HTERT RPE-1 (cell line): ENCODE data around the gene MAP3K5.
"Not testable (repeated sequence)": the region's sequence is repeated elsewhere in the genome, so short reads cannot be mapped to it uniquely, and the experiment has no call there.

Source experiments
- in situ Hi-C: fragments of 300-500 bp; cut with MboI; formaldehyde crosslinking; loops from 4 replicates; pipeline ENCODE4 v1.14.3; 2020; ENCODE audit warnings: low sequenced_read_pairs

MAP3K5 gene

GRCh38 chr6:136774228-136775041 lies 17.8 kb downstream of the MAP3K5 start:
- in situ Hi-C loops = no loop called here

- in situ Hi-C loops = no loop called here
Measured at GRCh38 chr6:136773473-136773796, 18.8 kb downstream of the MAP3K5 start.

- in situ Hi-C loops = no loop called here
Measured at GRCh38 chr6:136772685-136773472, 19.4 kb downstream of the MAP3K5 start.

- in situ Hi-C loops = no loop called here
Measured at GRCh38 chr6:136771306-136771705, 21.0 kb downstream of the MAP3K5 start.

- in situ Hi-C loops = no loop called here
Measured at GRCh38 chr6:136769759-136770158, 22.5 kb downstream of the MAP3K5 start.

GRCh38 chr6:136769124-136769523 lies 23.2 kb downstream of the MAP3K5 start:
- in situ Hi-C loops = no loop called here

- in situ Hi-C loops = no loop called here
Measured at GRCh38 chr6:136767570-136768309, 24.5 kb downstream of the MAP3K5 start.

- in situ Hi-C loops = no loop called here
Measured at GRCh38 chr6:136767103-136767502, 25.2 kb downstream of the MAP3K5 start.

GRCh38 chr6:136766274-136766673 lies 26.0 kb downstream of the MAP3K5 start:
- in situ Hi-C loops = no loop called here

- in situ Hi-C loops = no loop called here
Measured at GRCh38 chr6:136764517-136764993, 27.7 kb downstream of the MAP3K5 start.

GRCh38 chr6:136763716-136764516 lies 28.4 kb downstream of the MAP3K5 start:
- in situ Hi-C loops = no loop called here

GRCh38 chr6:136763255-136763654 lies 29.0 kb downstream of the MAP3K5 start:
- in situ Hi-C loops = no loop called here

- in situ Hi-C loops = no loop called here
Measured at GRCh38 chr6:136762022-136762975, 30.0 kb downstream of the MAP3K5 start.

- in situ Hi-C loops = no loop called here
Measured at GRCh38 chr6:136761227-136761922, 30.9 kb downstream of the MAP3K5 start.

- in situ Hi-C loops = not testable (repeated sequence)
Measured at GRCh38 chr6:136760781-136761180, 31.5 kb downstream of the MAP3K5 start.

- in situ Hi-C loops = no loop called here
Measured at GRCh38 chr6:136757150-136757549, 35.1 kb downstream of the MAP3K5 start.

- in situ Hi-C loops = no loop called here
Measured at GRCh38 chr6:136754820-136755219, 37.5 kb downstream of the MAP3K5 start.

GRCh38 chr6:136753624-136754023 lies 38.7 kb downstream of the MAP3K5 start:
- in situ Hi-C loops = no loop called here

- in situ Hi-C loops = no loop called here
Measured at GRCh38 chr6:136752554-136752953, 39.7 kb downstream of the MAP3K5 start.
